HG03565 (cell line): ENCODE measurements around the gene LYPD6.

Source experiments
- ATAC-seq: cut with Tn5 transposase; IDR thresholded peaks from one replicate; pipeline ENCODE4 v1.9.1; 2021; ENCODE audit warnings: mild to moderate bottlenecking, moderate library complexity; ENCODE audit not compliant: unreplicated experiment

LYPD6 gene

DNA sequence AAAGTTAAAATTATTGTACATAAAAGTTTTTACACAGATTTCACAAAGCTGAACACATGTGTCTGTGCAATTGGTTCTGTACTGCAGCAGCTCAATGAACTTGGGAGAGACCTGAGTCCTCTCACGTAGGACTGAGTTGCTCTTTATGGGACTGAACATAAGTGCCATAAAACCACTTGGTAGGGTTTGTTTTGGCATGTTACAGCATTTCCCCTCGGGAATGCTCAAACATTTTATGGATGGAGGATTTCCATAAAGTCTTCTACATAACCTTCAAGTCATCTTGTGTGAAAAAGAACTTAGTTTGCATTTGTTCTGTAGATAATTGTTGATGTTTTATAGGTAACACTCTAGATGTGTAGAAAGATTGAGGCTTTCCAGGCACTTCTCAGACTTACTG is 15.9 kb downstream of the LYPD6 start:
- ATAC-seq: no peak

DNA sequence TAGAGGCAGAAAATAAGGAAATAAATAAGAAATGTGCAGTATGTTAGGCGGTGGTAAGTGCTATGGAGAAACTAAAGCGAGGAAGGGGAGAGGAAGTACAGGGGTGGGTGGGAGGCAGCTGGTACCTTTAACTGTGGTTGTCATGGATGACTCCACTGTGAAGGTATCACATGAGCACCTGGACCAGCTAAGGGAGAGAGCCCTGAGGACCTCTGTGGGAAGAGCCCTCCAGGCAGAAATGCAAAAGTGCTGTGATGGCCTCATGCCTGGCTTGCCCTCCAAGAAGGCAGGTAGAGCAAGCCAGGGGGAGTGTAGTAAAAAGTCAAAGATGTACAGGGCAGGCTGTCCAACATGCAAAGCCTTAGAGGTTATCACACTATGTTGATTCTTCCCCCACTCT is 17.9 kb downstream of the LYPD6 start:
- ATAC-seq: no peak

DNA sequence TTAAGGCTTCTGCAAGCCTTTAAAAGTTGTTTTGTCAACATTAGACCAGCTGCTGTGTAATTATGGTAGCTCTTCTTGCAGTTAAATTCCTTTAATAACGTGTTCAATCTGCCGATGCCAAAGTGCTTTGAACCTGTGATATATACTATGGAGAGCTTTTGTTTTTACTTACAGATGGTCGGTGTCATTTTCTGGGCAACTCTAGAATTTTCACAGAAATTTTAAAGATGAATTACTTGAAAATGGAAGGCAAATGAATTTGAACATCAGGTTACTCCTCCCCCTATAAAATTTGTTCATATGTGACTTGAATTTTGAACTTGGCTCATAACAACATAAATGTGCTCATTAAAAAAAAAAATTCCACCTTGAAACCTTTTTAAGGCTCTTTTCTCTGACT is 23.0 kb downstream of the LYPD6 start:
- ATAC-seq: no peak

DNA sequence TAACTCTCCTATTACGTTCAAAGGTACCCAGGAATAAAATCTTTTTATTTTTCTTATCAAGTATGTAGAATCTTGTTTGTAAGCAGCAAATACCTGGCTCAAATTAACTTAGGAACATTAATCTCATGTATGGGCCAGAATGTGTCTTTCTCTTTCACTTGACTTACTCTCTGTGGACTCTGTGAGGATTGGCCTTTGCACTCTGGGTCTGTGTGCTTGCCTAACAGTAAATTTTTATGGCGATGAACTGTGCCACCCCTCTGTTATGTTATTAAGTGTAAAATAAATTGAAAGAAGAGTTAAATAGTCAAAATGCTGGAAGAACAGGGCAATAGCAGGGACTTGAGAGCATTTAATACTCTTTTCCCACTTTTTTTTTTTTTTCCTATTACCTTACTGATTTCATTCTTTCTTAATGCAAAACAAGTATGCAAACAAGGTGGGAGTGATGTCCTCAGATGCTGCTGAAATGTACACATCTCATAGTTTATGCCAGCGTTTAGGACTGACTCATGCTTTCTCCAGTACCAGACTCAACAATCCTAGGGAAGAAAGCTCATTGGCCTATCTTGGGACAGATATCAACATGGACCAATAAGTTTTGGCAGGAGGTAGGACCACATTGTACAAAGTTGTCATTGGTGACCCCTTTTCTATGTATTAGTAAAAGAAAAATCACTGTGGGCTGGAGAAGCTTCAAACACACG is 25.5 kb downstream of the LYPD6 start:
- ATAC-seq: no peak

DNA sequence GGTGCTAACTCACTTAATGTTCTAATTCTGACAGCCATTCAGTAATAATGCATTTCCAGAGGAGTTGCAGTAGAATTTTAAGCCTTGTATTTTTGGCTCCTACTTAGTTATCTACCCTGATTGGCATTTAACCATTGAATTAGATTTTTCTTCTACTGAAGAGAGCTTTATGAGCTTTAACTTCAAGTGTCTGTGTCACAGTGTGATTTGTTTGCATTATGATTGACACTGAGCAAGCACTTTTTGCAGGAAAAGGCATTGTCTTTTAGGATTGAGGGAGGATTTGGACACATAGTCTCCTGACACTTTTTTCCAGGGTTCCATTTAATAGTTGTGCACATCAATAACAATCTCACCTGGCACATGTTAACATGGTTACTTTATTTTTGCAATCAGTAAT is 26.7 kb downstream of the LYPD6 start:
- no peak for ATAC-seq

DNA sequence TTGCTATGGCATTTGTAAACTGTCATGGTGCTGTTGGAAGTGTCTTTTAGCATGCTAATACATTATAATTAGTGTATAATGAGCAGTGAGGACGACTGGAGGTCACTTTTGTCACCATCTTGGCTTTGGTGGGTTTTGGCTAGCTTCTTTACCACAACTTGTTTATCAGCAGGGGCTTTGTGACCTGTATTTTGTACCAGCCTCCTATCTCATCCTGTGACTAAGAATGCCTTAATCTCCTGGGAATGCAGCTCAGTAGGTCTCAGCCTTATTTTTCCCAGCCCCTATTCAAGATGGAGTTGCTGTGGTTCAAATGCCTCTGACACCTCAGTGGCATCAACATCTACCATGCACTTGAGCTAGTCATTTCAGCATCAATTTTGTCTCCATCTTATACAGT is 29.7 kb downstream of the LYPD6 start:
- ATAC-seq: no peak

DNA sequence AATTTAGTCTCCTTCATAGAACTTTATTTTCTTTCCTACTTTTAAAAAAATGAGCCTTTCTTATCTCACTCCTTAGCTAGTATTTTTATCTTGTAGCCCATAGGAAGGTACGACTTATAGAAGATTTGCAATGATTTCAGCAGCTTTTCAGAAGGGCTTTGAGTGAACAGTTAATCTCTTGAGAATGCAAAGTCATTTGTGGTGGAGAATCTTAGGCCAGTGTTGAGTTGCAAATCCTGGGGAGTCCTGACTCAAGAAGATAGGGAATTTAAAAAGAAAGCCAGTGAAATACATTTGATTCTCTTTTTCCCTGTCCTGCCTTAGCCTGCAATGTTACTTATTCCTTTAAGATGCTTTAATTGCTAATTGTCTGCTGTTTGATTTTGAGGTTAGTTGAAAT is 33.6 kb downstream of the LYPD6 start:
- ATAC-seq: no peak

DNA sequence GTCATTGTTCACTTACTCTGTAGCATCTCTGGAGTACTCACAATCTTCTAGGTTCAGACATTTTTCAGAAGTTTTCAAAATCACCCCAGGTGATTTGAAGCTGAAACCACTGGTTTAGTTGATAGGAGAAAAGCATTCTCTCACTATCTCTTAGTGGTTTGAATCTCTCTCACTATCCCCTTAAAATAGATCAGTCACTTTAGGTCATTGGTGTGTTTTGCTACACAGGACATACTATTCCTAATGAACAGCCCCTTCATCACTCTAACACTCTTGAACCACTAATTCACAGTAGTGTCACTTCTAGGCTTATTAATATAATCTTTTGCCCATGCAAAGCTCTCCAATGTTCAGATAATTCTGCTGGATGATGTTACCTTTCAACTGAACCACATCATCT is 34.5 kb downstream of the LYPD6 start:
- ATAC-seq: no peak

DNA sequence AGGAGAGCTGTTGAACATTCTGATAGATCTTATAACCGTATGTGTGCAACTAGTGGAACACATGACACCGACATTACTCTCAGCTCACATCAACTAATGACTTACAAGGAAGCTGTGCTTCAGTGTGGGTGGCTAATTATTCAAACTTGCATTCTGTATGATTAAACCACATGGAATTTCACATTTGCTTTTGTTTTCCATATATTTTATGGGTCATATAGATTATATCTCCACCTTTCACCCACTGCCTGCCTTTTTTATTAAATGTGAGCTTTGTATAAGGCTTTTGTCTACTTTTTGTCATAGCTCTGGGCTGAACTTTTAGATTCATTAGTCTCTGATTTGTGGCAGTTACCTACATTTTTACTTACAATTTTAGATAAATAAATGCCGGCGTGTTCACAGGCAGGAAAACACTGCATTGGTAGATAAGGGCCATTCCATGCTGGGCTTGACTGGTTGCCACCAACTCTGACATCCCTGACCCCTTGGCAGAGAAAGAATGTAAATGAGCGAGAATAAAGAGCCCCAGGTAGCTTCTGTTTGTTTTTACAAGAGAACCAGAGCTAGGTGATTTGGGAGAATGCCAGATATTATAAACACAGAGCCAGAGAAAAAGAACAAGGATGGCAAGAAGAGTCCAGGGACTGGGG is 35.7 kb downstream of the LYPD6 start:
- ATAC-seq: no peak

DNA sequence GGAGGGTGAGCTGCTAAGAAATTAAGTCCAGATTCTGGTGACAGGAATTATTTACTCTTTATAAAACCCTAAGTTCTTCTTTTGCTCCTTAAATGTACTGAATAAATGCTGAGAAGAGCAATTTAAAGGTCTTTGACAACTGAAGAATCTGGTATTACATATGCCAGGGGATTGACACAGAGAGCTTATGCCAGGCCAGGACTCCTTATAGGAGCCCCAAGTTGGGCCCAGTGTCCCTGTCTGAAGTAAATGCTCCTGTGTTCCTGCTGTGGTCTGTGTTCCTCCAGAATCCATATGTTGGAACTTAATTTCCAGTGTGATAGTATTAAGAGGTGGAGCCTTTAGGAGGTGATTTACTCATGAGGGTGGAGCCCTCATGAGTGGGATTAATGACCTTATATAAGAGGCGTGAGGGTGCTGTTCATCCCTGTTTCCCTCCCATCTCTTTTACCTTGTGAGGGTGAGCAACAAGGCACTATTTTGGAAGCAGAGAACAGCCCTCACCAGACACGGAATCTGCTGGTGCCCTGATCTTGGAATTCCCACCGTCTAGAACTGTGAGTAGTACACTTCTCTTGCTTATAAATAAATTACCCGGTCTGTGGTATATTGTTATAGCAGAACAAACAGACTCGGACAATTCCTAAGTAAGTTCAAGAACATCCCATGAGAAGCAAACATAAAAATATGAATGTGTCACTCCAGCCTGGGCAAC is 39.8 kb downstream of the LYPD6 start:
- no peak for ATAC-seq

DNA sequence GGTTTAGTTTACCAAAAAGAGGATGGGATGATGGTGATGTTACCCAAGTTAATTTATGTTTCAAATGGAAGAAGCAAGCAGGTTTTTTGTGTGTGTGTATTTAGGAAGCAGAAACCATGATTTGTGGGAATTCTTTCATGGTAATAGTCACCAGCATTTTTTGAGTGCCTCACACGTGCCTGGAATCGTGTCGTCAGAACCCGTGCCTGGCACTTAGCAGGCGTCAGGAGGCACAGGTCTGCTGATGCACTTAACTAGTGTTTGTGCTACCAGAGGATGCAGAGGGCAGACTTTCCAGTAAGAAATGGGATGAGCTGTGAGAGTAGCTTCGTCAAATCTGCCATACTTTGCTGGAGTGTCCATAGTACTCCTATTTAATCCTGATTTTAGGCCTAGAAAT is 41.1 kb downstream of the LYPD6 start:
- ATAC-seq: no peak

DNA sequence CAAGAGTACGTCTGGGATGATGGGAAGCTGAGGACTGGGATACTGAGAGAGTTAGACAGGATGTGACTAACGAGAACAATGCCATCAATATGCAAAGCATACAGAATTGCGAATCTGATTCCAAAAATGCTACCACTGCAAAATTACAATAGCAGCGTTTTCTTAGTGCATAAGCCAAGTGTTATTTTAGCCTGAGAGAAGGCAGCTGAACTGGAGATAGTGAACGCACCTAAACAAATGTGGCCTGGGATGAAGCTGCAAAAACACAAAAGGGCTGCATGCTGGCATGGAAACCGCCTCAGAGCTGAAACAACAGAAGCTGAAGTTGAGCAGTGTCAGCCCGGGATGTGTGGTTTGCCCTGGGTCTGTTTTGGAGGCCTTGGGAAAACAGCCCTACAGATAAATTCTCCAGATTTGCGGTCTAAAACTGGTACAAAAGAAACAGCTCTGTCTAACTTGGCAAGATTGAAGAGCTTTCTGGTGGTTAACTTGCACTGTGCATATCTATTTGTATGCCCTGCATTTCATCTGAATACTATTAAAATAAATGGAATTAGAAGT is 45.5 kb downstream of the LYPD6 start:
- ATAC-seq: no peak

DNA sequence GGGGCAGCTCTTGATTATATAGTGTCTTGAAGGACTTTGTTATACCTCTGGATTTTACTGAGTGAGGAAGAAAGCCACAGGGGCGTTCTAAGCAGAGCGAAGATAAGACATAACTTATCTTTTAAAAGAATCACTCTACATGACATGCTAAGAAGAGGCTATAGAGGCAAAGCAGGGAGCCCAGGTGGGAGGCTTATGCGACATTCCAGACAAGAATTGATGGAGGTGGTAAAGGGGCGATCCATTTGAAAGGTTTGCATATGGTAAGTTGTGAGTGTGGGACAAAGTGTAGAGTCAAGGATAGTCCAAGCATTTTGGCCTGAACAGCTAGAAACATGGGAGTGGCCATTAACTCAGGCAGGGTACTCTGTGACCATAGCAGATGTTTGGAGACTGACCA is 49.8 kb downstream of the LYPD6 start:
- ATAC-seq: no peak

DNA sequence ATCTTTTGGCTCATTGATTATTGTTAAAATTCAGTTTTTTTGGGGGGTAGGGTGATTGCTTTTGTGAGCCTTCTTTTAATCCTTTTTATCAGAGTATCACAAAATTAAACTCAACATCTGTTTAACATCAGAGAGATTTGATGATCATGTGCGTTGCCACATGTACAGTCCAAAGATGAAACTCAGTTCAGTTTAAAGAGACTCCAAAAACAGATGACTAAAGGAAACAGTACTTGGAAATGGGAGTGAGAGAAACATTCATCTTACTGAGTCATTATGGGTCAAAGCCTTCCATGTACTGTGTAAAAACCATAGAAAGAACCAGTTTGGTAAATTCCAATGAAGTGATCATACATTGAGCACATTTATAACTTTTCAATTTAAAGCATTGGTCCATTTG is 53.0 kb downstream of the LYPD6 start:
- no peak for ATAC-seq

DNA sequence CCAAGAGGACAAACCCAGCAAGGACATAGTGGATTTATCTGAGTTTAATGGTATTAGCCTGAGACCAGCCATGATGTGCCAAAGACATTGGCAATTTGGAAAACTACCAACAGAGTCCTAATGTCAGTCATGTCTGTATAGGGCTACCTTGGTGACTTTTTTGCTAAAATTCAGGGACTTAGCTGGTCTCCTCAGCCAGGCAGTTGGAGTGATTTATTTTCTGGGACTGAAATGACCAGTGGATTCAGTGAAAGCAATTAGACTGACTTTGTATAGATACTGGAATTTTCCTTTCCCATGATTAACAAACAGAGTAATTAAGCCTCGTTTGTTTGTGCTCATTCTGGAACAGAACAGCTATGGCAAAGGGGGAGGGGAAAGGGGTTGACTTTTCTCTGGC is 55.0 kb downstream of the LYPD6 start:
- ATAC-seq: no peak

DNA sequence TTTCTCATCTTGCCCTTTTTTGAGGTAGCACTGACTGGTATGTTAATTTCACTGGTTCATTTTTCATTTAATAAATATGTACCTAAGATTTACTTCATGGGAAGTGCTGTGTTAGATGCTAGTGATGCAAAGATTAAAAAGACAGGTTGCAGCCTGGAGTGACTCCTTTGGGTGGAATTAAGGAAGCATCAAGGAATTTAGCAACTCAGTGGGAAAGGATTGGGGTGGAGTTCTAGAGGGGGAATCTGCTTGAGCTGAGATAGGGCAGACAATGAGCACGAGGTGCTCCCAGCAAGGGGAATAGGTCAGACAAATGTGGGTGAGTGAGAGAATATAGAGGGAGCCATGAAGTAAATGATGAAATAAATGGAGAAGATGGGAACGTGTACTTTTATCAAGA is 57.0 kb downstream of the LYPD6 start:
- ATAC-seq: no peak

DNA sequence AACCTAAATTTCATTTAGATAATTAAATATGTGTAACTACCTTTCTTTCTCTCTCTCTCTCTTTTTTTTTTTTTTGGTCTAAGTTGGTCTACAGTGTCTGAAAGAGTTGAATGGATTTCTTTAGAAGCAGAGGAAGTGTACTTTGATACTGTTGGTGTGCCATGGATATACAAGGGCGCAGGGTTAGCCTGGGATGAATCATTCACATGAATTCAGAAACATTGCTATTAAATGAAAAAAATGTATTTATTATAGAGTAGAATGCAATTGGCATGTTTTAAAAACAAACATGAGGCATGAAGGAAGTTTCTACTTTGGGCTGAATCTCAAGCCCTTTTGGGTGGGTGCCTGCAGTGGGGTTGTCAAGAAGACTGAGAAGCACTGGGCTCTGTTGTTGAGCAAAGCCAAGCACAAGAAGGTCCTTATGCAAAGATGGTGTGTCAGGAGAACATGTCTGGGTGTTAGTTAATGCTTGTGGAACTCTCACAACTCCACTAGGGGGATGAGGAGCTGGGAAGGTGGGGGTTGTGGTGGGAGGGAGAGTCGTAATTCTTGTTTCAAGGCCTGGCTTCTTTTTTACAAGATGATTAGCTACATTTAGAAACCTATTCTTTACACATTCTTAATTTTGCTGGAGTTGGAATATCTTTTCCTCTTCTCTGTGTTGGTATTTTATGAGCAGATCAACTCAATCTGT is 57.9 kb downstream of the LYPD6 start:
- ATAC-seq: no peak

DNA sequence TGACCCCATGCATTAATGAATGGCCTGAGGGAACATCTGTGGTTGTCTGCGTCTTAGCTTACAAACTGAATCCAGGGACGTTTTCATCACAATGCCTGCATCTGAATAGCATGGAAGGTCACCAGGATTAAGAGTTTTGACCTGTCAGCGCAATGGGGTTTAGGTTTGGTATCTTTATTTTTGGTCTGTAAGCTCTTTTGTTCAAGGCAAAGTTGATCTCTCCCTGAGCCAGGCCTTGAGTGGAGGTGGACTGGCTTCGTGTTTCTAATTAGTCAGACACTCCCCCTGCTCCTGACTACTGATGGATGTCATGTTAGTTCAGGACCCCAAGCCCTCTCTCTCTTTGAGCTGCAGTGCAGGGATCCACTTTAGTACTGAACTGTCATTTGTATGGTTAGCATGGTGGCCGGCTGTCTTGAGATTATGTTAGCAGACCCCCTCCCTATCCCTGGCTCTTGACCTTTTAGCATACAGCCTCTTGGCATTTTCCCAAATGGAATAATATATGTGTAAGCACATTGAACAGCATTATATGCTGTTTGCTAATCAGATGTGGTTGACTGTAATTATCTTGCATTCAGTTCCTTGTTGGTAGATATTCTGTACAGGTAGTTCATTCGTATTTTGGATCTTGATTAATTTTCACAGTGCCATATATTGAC is 59.2 kb downstream of the LYPD6 start:
- ATAC-seq: no peak

DNA sequence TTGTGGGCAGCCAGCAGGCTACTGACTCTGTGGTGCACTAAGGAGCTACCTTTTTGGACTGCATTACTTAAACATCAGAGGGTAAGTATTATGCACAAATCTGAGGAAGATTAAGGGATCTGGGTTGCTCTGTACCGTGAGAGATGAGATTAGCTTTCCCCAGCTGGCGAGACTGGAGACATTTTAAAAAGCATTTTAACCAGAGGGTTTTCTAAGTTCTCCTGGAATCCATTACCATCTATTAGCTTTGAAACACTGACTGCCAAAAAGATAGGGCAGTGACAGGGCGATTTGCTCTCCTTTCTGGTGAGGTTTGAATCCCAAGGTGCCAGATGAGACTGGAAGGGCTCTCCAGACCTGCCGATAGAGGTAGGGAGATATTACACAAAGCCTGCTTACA is 63.2 kb downstream of the LYPD6 start:
- no peak for ATAC-seq

DNA sequence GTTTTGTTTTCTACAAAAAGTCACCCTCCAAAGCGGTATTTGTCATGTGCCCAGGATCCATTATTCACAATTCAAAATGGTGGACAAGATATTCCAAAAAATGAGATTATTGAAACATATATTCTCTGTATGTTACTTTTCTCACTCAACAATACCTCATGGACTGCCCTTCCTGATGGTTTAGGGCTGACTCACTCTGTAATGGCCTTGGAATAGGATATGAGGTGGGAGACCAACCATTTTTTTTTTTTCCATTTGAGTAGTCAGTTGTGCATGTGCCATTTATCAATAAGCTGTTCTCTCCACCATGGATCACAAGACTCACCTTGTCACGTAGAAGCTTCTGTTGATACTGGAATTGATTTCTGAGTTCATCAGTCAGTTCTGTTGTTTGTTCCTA is 64.5 kb downstream of the LYPD6 start:
- no peak for ATAC-seq
